ENCODE measurements around the gene PRKCH. TPM values are rescaled to one million over a fixed set of nuclear protein-coding genes. Genes with fewer than 3 reads are reported as not detected.

The PRKCH gene
- total RNA-seq, 1 donor from 2014 or later, result 74.4 TPM

- DNase-seq (no peak), ATAC-seq (no peak)
- Histone ChIP-seq H3K27ac (peak overlapping the region; percentile 81), H3K36me3 (no peaks in the 10 kb centered on the region), H3K9me3 (no peaks in the 10 kb centered on the region), H3K4me1 (peaks cover 41% of the 10 kb centered on the region), H3K4me3 (no peak overlapping the region), H3K27me3 (no peaks in the 10 kb centered on the region)
- TF ChIP-seq CTCF (IDR thresholded peaks at IDR 0.05), result no peak
- intact Hi-C loops (cut with DNase I), result no loop called here
These were observed 4.8 kb downstream of the PRKCH start for GRCh38 chr14:61326146-61326545.

GRCh38 chr14:61326847-61327246 is 5.5 kb downstream of the PRKCH start:
- Histone ChIP-seq H3K4me3 (peak overlapping the region; percentile 9), H3K27me3 (no peaks in the 10 kb centered on the region), H3K27ac (peak overlapping the region; percentile 81), H3K4me1 (peaks cover 41% of the 10 kb centered on the region), H3K9me3 (no peaks in the 10 kb centered on the region), H3K36me3 (no peaks in the 10 kb centered on the region)
- no peak for TF ChIP-seq CTCF (IDR thresholded peaks at IDR 0.05)
- intact Hi-C loops (cut with DNase I), result no loop called here
- ATAC-seq (peak; percentile 73), DNase-seq (peak; percentile 82)

DNA sequence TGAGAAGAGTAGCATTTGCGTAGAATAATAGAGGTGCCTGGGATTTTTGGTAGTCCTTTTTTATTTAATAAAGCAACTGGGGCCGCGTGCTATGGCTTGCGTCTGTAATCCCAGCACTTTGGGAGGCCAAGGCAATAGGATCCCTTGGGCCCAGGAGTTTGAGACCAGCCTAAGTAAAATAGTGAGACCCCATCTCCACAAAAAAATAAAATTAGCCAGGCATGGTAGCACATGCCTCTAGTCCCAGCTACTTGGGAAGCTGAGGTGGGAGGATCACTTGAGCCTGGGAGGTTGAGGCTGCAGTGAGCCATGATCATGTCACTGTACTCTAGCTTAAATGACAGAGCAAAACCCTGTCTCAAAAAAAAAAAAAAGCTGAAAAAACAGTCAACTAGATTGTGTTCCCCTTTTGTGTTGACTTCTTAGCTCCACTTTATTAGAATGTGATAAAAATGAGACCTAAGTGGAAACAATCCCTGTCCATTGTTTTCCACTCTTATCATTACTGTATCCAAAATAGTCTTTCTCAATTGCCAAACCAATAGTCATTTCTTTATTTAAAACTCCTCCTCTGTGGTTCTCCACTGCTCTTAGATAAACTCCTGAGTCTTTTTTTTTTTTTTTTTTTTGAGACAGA is 7.4 kb downstream of the PRKCH start:
- Histone ChIP-seq H3K4me3 (no peak overlapping the region), H3K9me3 (no peaks in the 10 kb centered on the region), H3K27ac (peak overlapping the region; percentile 65), H3K36me3 (no peaks in the 10 kb centered on the region), H3K4me1 (peaks cover 50% of the 10 kb centered on the region), H3K27me3 (no peaks in the 10 kb centered on the region)
- no peak for TF ChIP-seq CTCF (IDR thresholded peaks at IDR 0.05)
- DNase-seq (no peak), ATAC-seq (no peak)
- intact Hi-C loops (cut with DNase I), result no loop called here

- intact Hi-C loops (cut with DNase I), result loop anchor here (10.0 kb wide), 1 partner anchor 115 kb away; no protein-coding TSS in a partner anchor
- no peak for TF ChIP-seq CTCF (IDR thresholded peaks at IDR 0.05)
- DNase-seq (no peak), ATAC-seq (peak; percentile 71)
- peaks cover 51% of the 10 kb centered on the region for H3K4me1 ChIP-seq
- no peak overlapping the region for H3K4me3 ChIP-seq
- no peaks in the 10 kb centered on the region for H3K27me3 ChIP-seq
- no peaks in the 10 kb centered on the region for H3K9me3 ChIP-seq
- H3K27ac ChIP-seq, result peak overlapping the region; percentile 53
- no peaks in the 10 kb centered on the region for H3K36me3 ChIP-seq
These were observed 8.2 kb downstream of the PRKCH start for GRCh38 chr14:61329478-61330051.

GRCh38 chr14:61330511-61330910 is 9.1 kb downstream of the PRKCH start:
- Histone ChIP-seq H3K36me3 (no peaks in the 10 kb centered on the region), H3K4me1 (peaks cover 51% of the 10 kb centered on the region), H3K27ac (peak overlapping the region; percentile 53)

More at GRCh38 chr14:61330511-61330910, 9.1 kb downstream of the PRKCH start:
- Histone ChIP-seq H3K4me3 (no peak overlapping the region), H3K27me3 (no peaks in the 10 kb centered on the region), H3K9me3 (no peaks in the 10 kb centered on the region)
- DNase-seq, result no peak
- intact Hi-C loops (cut with DNase I), result loop anchor here (10.0 kb wide), 1 partner anchor 114 kb away; no protein-coding TSS in a partner anchor
- no peak for TF ChIP-seq CTCF (IDR thresholded peaks at IDR 0.05)
- ATAC-seq, result no peak
